ENCODE measurements around the gene PHF23. TPM values are rescaled to one million over a fixed set of nuclear protein-coding genes. Genes with fewer than 3 reads are reported as not detected.
A peak's percentile ranks its signal among the peaks of the same experiment; 100 is the strongest.

The PHF23 gene
- total and polyA plus RNA-seq, 9 of the 15 experiments (the other 6 are each of a cell fraction or from before 2014, with no cell fraction given), result 7.4 to 87.5 (median 33.7) TPM

GRCh38 chr17:7191571-7192270 is 47.5 kb downstream of the PHF23 start:
- no peaks in the 10 kb centered on the region for H4K20me1 ChIP-seq (replicated peaks; ENCODE audit: control insufficient read depth, insufficient read depth, low read length)
- no peak overlapping the region for H3K27ac ChIP-seq (ENCODE audit: extremely low read depth, low read depth, low read length)
- 98% methylated on average over 6 of the region's 26 CpGs for WGBS (ENCODE audit: insufficient coverage, low coverage, missing lambda C conversion rate)
- H3K36me3 ChIP-seq (ENCODE audit: control insufficient read depth, insufficient read depth, low read length), result peaks cover 17% of the 10 kb centered on the region; the same call in 1 of the 3 replicates
- DNase-seq (ENCODE audit: extremely low read depth in 1 of 4, low spot score in 3 of 4), result peak; percentile 37 to 47 (median 46)
- H3K27me3 ChIP-seq (ENCODE audit: control insufficient read depth in 2 of 2, insufficient read depth in 2 of 2, low read length in 2 of 2), result no peaks in the 10 kb centered on the region
- H3K4me3 ChIP-seq, result no peak overlapping the region
- ChIA-PET CTCF (ENCODE audit: low intra/inter-chr PET ratio) (no interaction called here), POLR2A (no interaction called here)
- no peak for FAIRE-seq
- no peaks in the 10 kb centered on the region for H3K9me1 ChIP-seq (ENCODE audit: control insufficient read depth, insufficient read depth, low read length)
- H3K4me1 ChIP-seq (replicated peaks in 1 of 2; ENCODE audit: control insufficient read depth in 2 of 2, insufficient read depth in 2 of 2, low read length in 2 of 2), result peaks cover 3 to 6% of the 10 kb centered on the region in 2 experiments; a peak in 3 of 5 replicates
- ATAC-seq, result peak; percentile 93
- in situ Hi-C loops (cut with MboI), result no loop called here
- H2AFZ ChIP-seq (ENCODE audit: low read depth, low read length), result no peak overlapping the region
- BruUV-seq (replicated peaks), result no TSS peak
- H3K79me2 ChIP-seq (ENCODE audit: control insufficient read depth, insufficient read depth, low read length), result no peaks in the 10 kb centered on the region
- no peak overlapping the region for H3K4me2 ChIP-seq (ENCODE audit: insufficient read depth, low read length)
- no peaks in the 10 kb centered on the region for H3K9me3 ChIP-seq (replicated peaks; ENCODE audit: control insufficient read depth, insufficient read depth, low read depth, low read length)
- intact Hi-C loops (cut with micrococcal nuclease), result no loop called here
- no peak overlapping the region for H3K9ac ChIP-seq (ENCODE audit: insufficient read depth in 1 of 2, low read depth in 2 of 2, low read length in 2 of 2)
- TF ChIP-seq POLR2A (conservative IDR thresholded peaks at IDR 0.05), result no peak
- TF ChIP-seq EHMT2 (IDR thresholded peaks at IDR 0.05), result no peak
- no peak for TF ChIP-seq PHF21A (IDR thresholded peaks at IDR 0.05; ENCODE audit: borderline replicate concordance, low read depth)
- TF ChIP-seq USF2 (CRISPR knock-in tag; IDR thresholded peaks at IDR 0.05), result peak; percentile 78
- no peak for TF ChIP-seq CXXC5 (CRISPR knock-in tag; IDR thresholded peaks at IDR 0.05)
- TF ChIP-seq TEAD4 (IDR thresholded peaks at IDR 0.05; ENCODE audit: low read length), result peak; percentile 28; the same call in 1 of the 2 replicates
- no peak for TF ChIP-seq TEAD4 (CRISPR knock-in tag; IDR thresholded peaks at IDR 0.05; ENCODE audit: borderline replicate concordance)
- no peak for TF ChIP-seq NCOA4 (IDR thresholded peaks at IDR 0.05; ENCODE audit: partially characterized antibody)
- TF ChIP-seq PRMT5 (CRISPR knock-in tag; IDR thresholded peaks at IDR 0.05), result no peak
- TF ChIP-seq ZNF184 (CRISPR knock-in tag; IDR thresholded peaks at IDR 0.05), result no peak
- no peak for TF ChIP-seq ZC3H11A (IDR thresholded peaks at IDR 0.05; ENCODE audit: low read depth, low read length)
- TF ChIP-seq XRCC3 (IDR thresholded peaks at IDR 0.05), result no peak
- no peak for TF ChIP-seq SMARCE1 (IDR thresholded peaks at IDR 0.05)
- TF ChIP-seq, protein P1, sequence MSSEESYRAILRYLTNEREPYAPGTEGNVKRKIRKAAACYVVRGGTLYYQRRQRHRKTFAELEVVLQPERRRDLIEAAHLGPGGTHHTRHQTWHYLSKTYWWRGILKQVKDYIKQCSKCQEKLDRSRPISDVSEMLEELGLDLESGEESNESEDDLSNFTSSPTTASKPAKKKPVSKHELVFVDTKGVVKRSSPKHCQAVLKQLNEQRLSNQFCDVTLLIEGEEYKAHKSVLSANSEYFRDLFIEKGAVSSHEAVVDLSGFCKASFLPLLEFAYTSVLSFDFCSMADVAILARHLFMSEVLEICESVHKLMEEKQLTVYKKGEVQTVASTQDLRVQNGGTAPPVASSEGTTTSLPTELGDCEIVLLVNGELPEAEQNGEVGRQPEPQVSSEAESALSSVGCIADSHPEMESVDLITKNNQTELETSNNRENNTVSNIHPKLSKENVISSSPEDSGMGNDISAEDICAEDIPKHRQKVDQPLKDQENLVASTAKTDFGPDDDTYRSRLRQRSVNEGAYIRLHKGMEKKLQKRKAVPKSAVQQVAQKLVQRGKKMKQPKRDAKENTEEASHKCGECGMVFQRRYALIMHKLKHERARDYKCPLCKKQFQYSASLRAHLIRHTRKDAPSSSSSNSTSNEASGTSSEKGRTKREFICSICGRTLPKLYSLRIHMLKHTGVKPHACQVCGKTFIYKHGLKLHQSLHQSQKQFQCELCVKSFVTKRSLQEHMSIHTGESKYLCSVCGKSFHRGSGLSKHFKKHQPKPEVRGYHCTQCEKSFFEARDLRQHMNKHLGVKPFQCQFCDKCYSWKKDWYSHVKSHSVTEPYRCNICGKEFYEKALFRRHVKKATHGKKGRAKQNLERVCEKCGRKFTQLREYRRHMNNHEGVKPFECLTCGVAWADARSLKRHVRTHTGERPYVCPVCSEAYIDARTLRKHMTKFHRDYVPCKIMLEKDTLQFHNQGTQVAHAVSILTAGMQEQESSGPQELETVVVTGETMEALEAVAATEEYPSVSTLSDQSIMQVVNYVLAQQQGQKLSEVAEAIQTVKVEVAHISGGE (CRISPR knock-in tag; IDR thresholded peaks at IDR 0.05), result 0 out of 6 replicates have a peak, but pooled peaks of 1 of the 3 experiments have one; percentile 28
- no peak for TF ChIP-seq TFAM (CRISPR knock-in tag; conservative IDR thresholded peaks at IDR 0.05)
- peak; percentile 19; the same call in 1 of the 2 replicates for TF ChIP-seq RB1 (IDR thresholded peaks at IDR 0.05; ENCODE audit: low read depth)
- peak; percentile 35; the same call in 1 of the 2 replicates for TF ChIP-seq USF1 (CRISPR knock-in tag; IDR thresholded peaks at IDR 0.05)
- TF ChIP-seq JUN (IDR thresholded peaks at IDR 0.05; ENCODE audit: borderline replicate concordance, low read depth, low read length), result 0 out of 2 replicates have a peak, but pooled peaks have one; percentile 29
- no peak for TF ChIP-seq JUN (CRISPR knock-in tag; IDR thresholded peaks at IDR 0.05; ENCODE audit: borderline replicate concordance)
- no peak for TF ChIP-seq TARDBP (IDR thresholded peaks at IDR 0.05)

Data from K562 (cell line).